Gastroesophageal sphincter (tissue), 4 donors: ENCODE results near the gene TCF12. TPM values are rescaled to one million over a fixed set of nuclear protein-coding genes. Genes with fewer than 3 reads are reported as not detected.

Source experiments
- ATAC-seq: fragments of 150-250 bp; one replicate; pipeline ENCODE4 v1.9.1; 2016; ENCODE audit warnings: mild to moderate bottlenecking, moderate library complexity
- H3K27ac ChIP-seq, 4 donors: fragments of 200-600 bp; sonication (generic) in 3 of 4; 1 replicate in 3 of 4; 2 replicates in 1 of 4; pipeline ENCODE4 v1.5.1; 2016 to 2019
- H3K27me3 ChIP-seq: fragments of 200-600 bp; sonication (generic); one replicate; pipeline ENCODE4 v1.5.1; 2019
- H3K36me3 ChIP-seq, 2 donors: fragments of 200-600 bp; sonication (generic); one replicate each; pipeline ENCODE4 v1.5.1; 2019; ENCODE audit warnings: control low read depth in 1 of 2
- H3K4me1 ChIP-seq, 3 donors: fragments of 200-600 bp; sonication (generic); 1 replicate in 2 of 3; 2 replicates in 1 of 3; pipeline ENCODE4 v1.5.1; 2016 to 2019; ENCODE audit warnings: control low read depth in 2 of 3
- H3K4me3 ChIP-seq, 2 donors: fragments of 200-600 bp; sonication (generic); one replicate each; pipeline ENCODE4 v1.5.1; 2019; ENCODE audit warnings: mild to moderate bottlenecking in 1 of 2, moderate library complexity in 1 of 2
- H3K9me3 ChIP-seq, 3 donors: fragments of 200-600 bp; sonication (generic); one replicate each; pipeline ENCODE4 v1.5.1; 2017 to 2019; ENCODE audit warnings: control low read depth in 2 of 3
- CTCF ChIP-seq, 4 experiments: fragments of 200-600 bp in 2 of 4; fragments of 450-650 bp in 2 of 4; sonication (generic) in 1 of 4; IDR thresholded peaks; one replicate each; pipeline ENCODE4 v1.5.1; 2017 to 2019; ENCODE audit warnings: antibody characterized with exemption in 4 of 4, mild to moderate bottlenecking in 2 of 4, moderate library complexity in 2 of 4
- EP300 ChIP-seq: sonication (generic); formaldehyde crosslinking; IDR thresholded peaks from one replicate; pipeline ENCODE4 v1.6.1; 2017; ENCODE audit warnings: antibody characterized with exemption, mild to moderate bottlenecking
- POLR2A ChIP-seq, 2 donors: fragments of 450-650 bp; IDR thresholded peaks; one replicate each; pipeline ENCODE4 v1.6.1; 2017; ENCODE audit warnings: antibody characterized with exemption in 2 of 2, mild to moderate bottlenecking in 2 of 2, moderate library complexity in 1 of 2
- POLR2AphosphoS5 ChIP-seq: sonication (generic); formaldehyde crosslinking; IDR thresholded peaks from one replicate; pipeline ENCODE4 v1.6.1; 2017; ENCODE audit warnings: antibody characterized with exemption
- WGBS, 2 donors: methylation state at CpG; one replicate each; pipeline ENCODE4 v1.1.5; 2018; ENCODE audit warnings: low coverage in 1 of 2; 5-methylcytosine and 5-hydroxymethylcytosine counted together
- total RNA-seq, 4 donors: library from RNA; depleted of rRNA; stranded (reverse); fragments of >200 nt; gene quantifications; one replicate each; pipeline ENCODE4 v1.1.0, GENCODE V29; 2016

Gene TCF12
- total RNA-seq, 4 donors from 2014 or later: 78.1 to 194 (median 154) TPM

- Histone ChIP-seq H3K9me3 (no peaks in the 10 kb centered on the region), H3K27me3 (no peaks in the 10 kb centered on the region), H3K4me1 (peaks cover 0 to 16% (median 0%) of the 10 kb centered on the region in 3 donors), H3K27ac (no peak overlapping the region), H3K4me3 (no peak overlapping the region), H3K36me3 (peaks cover 7 to 36% of the 10 kb centered on the region in 2 donors)
- no peak for ATAC-seq
- no peak for TF ChIP-seq POLR2A (IDR thresholded peaks at IDR 0.05)
- TF ChIP-seq CTCF (IDR thresholded peaks at IDR 0.05): no peak
- TF ChIP-seq POLR2AphosphoS5: no peak
- TF ChIP-seq EP300: no peak
- WGBS, 2 donors: 100% methylated on average over 1 of the region's 1 CpG
These were observed 313.1 kb downstream of the TCF12 start for GRCh38 chr15:57231559-57231958.

GRCh38 chr15:57234156-57234555 is 315.7 kb downstream of the TCF12 start:
- Histone ChIP-seq H3K9me3 (no peaks in the 10 kb centered on the region), H3K36me3 (peaks cover 7 to 36% of the 10 kb centered on the region in 2 donors), H3K4me1 (no peaks in the 10 kb centered on the region), H3K4me3 (no peak overlapping the region), H3K27ac (no peak overlapping the region), H3K27me3 (no peaks in the 10 kb centered on the region)
- 85 to 89% methylated on average over 2 of the region's 2 CpGs for WGBS, 2 donors
- ATAC-seq: no peak
- TF ChIP-seq POLR2A (IDR thresholded peaks at IDR 0.05) (no peak), POLR2AphosphoS5 (no peak), EP300 (no peak), CTCF (IDR thresholded peaks at IDR 0.05) (no peak)

- no peak overlapping the region for H3K4me3 ChIP-seq
- H3K9me3 ChIP-seq: no peaks in the 10 kb centered on the region
- H3K27ac ChIP-seq: no peak overlapping the region
- TF ChIP-seq POLR2AphosphoS5 (no peak), EP300 (no peak), POLR2A (IDR thresholded peaks at IDR 0.05) (no peak), CTCF (IDR thresholded peaks at IDR 0.05) (no peak)
- 91 to 100% methylated on average over 1 to 4 of the region's 4 CpGs for WGBS, 2 donors
- no peaks in the 10 kb centered on the region for H3K4me1 ChIP-seq
- no peak for ATAC-seq
- no peaks in the 10 kb centered on the region for H3K27me3 ChIP-seq
- H3K36me3 ChIP-seq: peaks cover 7 to 38% of the 10 kb centered on the region in 2 donors
These were observed 316.7 kb downstream of the TCF12 start for GRCh38 chr15:57235186-57235585.

- no peak overlapping the region for H3K27ac ChIP-seq
- H3K4me3 ChIP-seq: no peak overlapping the region
- 33 to 50% methylated on average over 3 to 4 of the region's 4 CpGs for WGBS, 2 donors
- no peaks in the 10 kb centered on the region for H3K4me1 ChIP-seq
- H3K9me3 ChIP-seq: no peaks in the 10 kb centered on the region
- H3K27me3 ChIP-seq: no peaks in the 10 kb centered on the region
- H3K36me3 ChIP-seq: peaks cover 7 to 45% of the 10 kb centered on the region in 2 donors
- TF ChIP-seq EP300 (no peak), POLR2AphosphoS5 (peak; percentile 34)
- ATAC-seq: no peak
These were observed 317.4 kb downstream of the TCF12 start for GRCh38 chr15:57235873-57236272.

- H3K36me3 ChIP-seq: peaks cover 7 to 52% of the 10 kb centered on the region in 2 donors
- H3K4me1 ChIP-seq: no peaks in the 10 kb centered on the region
- no peak for ATAC-seq
- no peak overlapping the region for H3K4me3 ChIP-seq
- WGBS, 2 donors: 30 to 45% methylated on average over 3 of the region's 3 CpGs
- no peaks in the 10 kb centered on the region for H3K9me3 ChIP-seq
- H3K27me3 ChIP-seq: no peaks in the 10 kb centered on the region
- H3K27ac ChIP-seq: no peak overlapping the region
- TF ChIP-seq POLR2A (IDR thresholded peaks at IDR 0.05): no peak
These were observed 318.3 kb downstream of the TCF12 start for GRCh38 chr15:57236561-57237300.

GRCh38 chr15:57237301-57237642 is 318.8 kb downstream of the TCF12 start:
- no peak for TF ChIP-seq POLR2AphosphoS5
- TF ChIP-seq EP300: no peak
- TF ChIP-seq CTCF (IDR thresholded peaks at IDR 0.05): no peak
- TF ChIP-seq POLR2A (IDR thresholded peaks at IDR 0.05): no peak
- H3K27ac ChIP-seq: no peak overlapping the region
- WGBS, 2 donors: 34 to 61% methylated on average over 2 of the region's 2 CpGs
- peaks cover 7 to 50% of the 10 kb centered on the region in 2 donors for H3K36me3 ChIP-seq
- no peak overlapping the region for H3K4me3 ChIP-seq
- no peaks in the 10 kb centered on the region for H3K27me3 ChIP-seq
- no peaks in the 10 kb centered on the region for H3K9me3 ChIP-seq
- no peak for ATAC-seq
- no peaks in the 10 kb centered on the region for H3K4me1 ChIP-seq
